Measurements from ENCODE around the gene KANK2.
A peak's percentile ranks its signal among the peaks of the same experiment; 100 is the strongest.

The KANK2 gene

GRCh38 chr19:11198769-11199424, 1.6 kb upstream of the KANK2 start:
- in situ Hi-C loops (cut with HindIII; ENCODE audit: low sequenced_read_pairs): no loop called here
- no peak for TF ChIP-seq CTCF (IDR thresholded peaks at IDR 0.05; ENCODE audit: low read depth, low read length, missing control alignments)
- no peak overlapping the region for H3K4me3 ChIP-seq (ENCODE audit: low read depth, low read length)
- no peak for DNase-seq (ENCODE audit: low read depth)

DNA sequence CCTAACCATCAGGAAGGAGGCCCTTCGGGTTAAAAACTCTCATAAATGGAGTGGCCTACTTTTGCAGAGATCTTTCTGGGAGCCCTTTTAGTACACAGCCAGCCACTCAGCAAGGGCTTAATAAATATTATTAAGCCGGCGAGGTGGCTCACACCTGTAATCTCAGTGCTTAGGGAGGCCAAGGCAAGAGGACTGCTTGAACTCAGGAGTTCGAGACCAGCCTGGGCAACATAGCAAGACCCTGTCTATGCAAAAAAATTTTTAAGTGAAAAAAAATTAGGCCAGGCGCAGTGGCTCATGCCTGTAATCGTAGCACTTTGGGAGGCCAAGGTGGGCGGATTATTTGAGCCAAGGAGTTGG, 810 bp upstream of the KANK2 start:
- DNase-seq (ENCODE audit: low read depth): no peak
- no peak for TF ChIP-seq CTCF (IDR thresholded peaks at IDR 0.05; ENCODE audit: low read depth, low read length, missing control alignments)
- no peak overlapping the region for H3K4me3 ChIP-seq (ENCODE audit: low read depth, low read length)
- in situ Hi-C loops (cut with HindIII; ENCODE audit: low sequenced_read_pairs): no loop called here

GRCh38 chr19:11196406-11197287, 698 bp downstream of the KANK2 start:
- peak overlapping the region; percentile 86 for H3K4me3 ChIP-seq (ENCODE audit: low read depth, low read length)
- DNase-seq (ENCODE audit: low read depth): no peak
- in situ Hi-C loops (cut with HindIII; ENCODE audit: low sequenced_read_pairs): no loop called here
- no peak for TF ChIP-seq CTCF (IDR thresholded peaks at IDR 0.05; ENCODE audit: low read depth, low read length, missing control alignments)

DNA sequence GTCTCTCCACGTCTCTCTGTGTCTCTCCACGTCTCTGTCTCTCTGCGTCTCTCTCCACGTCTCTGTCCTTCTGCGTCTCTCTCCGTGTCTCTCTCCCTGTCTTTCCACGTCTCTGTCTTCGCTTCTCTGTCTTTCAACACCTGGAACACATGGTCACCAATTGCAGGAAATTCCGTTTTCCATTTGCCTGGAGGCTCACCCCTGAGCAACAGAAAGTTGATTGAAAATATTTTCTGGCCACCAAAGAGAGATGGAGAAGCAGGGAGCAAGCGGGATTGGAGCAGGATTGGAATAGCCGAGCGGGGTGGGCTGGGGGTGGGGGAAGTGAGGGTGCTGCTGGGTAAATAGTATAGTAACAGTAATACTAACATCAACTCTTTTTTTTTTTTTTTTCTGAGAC, 1.7 kb downstream of the KANK2 start:
- no peak for TF ChIP-seq CTCF (IDR thresholded peaks at IDR 0.05; ENCODE audit: low read depth, low read length, missing control alignments)
- DNase-seq (ENCODE audit: low read depth): no peak
- in situ Hi-C loops (cut with HindIII; ENCODE audit: low sequenced_read_pairs): no loop called here
- peak overlapping the region; percentile 26 for H3K4me3 ChIP-seq (ENCODE audit: low read depth, low read length)

DNA sequence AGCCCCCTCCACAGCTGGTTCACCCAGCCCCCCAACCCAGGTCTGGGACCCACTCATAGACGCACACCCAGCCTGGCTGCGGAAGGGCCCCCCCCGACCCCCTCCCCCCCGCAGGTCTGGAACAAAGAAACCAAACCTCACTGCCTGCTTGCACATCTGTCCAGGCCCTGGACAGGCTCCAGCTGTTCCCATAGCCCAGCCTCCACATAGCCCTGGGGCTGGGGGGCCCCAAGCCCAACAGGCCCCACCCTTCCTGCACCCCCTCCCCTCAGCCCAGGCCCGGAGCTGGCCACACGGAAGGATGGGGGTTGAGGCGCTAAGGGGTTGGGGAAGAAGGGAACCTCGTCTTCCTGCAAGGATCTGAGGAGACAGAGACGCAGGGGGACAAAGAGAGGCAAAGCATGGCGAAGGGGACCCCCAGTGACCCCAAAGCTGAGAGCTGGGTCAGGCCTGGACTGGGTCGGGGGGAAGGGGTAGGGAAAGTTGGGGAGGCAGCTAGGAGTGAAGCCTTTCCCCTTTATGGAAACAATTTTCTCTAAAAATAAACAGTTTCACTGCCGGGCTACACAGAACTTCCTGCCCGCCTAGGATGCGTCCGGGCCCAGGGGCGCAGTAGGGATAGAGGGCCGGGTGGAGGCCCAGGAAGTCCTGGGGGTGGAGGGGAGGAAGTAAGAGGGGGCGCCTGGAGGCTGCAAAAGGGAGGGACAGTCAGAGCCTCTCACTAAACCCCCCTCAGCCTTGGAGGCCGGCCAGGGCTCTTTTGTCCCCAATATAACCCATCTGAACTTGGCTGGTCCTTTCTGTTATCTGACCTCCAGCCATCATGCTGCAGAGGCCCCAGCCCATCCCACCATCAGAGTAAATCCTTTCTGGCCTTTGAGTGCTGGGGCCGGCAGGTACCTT, 2.4 kb downstream of the KANK2 start:
- in situ Hi-C loops (cut with HindIII; ENCODE audit: low sequenced_read_pairs): no loop called here
- H3K4me3 ChIP-seq (ENCODE audit: low read depth, low read length): peak overlapping the region; percentile 26

More for the DNA sequence above, 2.4 kb downstream of the KANK2 start:
- no peak for TF ChIP-seq CTCF (IDR thresholded peaks at IDR 0.05; ENCODE audit: low read depth, low read length, missing control alignments)
- DNase-seq (ENCODE audit: low read depth): no peak
